Lower lobe of right lung (tissue), 2 donors: ENCODE data around the gene SOCS6. TPM values are rescaled to one million over a fixed set of nuclear protein-coding genes. Genes with fewer than 3 reads are reported as not detected.

Experiments used
- ATAC-seq, 2 donors: fragments of 200-7000 bp; cut with Tn5 transposase; one replicate each; pipeline ENCODE4 v1.9.1; 2020 to 2022; ENCODE audit warnings: mild to moderate bottlenecking in 2 of 2, moderate library complexity in 2 of 2
- DNase-seq: peaks from one replicate; pipeline ENCODE4 v3.0.0-alpha.2; 2020
- H3K27ac ChIP-seq: fragments of 200-600 bp; one replicate; pipeline ENCODE4 v1.8.0; 2022
- H3K27me3 ChIP-seq: fragments of 200-600 bp; one replicate; pipeline ENCODE4 v1.8.0; 2022; ENCODE audit warnings: low read depth
- H3K36me3 ChIP-seq: fragments of 200-600 bp; one replicate; pipeline ENCODE4 v1.8.0; 2022; ENCODE audit warnings: mild to moderate bottlenecking
- H3K4me1 ChIP-seq: fragments of 200-600 bp; one replicate; pipeline ENCODE4 v1.8.0; 2022
- H3K4me3 ChIP-seq: fragments of 200-600 bp; one replicate; pipeline ENCODE4 v1.8.0; 2022; ENCODE audit warnings: mild to moderate bottlenecking
- H3K9me3 ChIP-seq: fragments of 200-600 bp; one replicate; pipeline ENCODE4 v1.8.0; 2022
- intact Hi-C: fragments of 100-400 bp; cut with DNase I; formaldehyde crosslinking; loops from one replicate; pipeline ENCODE4 v1.11.0; 2022
- total RNA-seq: library from RNA; stranded (reverse); fragmentation: NEBNext Ultra II Directional; extraction: Animal tissue kit (Norgen Biotek cat#: 25700); gene quantifications from one replicate; pipeline ENCODE4 v1.2.1, GENCODE V29; 2021
- TF ChIP-seq, protein P1 (sequence below): fragments of 200-600 bp; IDR thresholded peaks from one replicate; pipeline ENCODE4 v1.8.0; 2022; ENCODE audit warnings: antibody characterized with exemption, mild to moderate bottlenecking
- donor health status: DM: no; HTN: yes; CAD: no; lungs with severe emphysema.

Gene SOCS6
- total RNA-seq, 1 donor from 2014 or later: 24.8 TPM

DNA sequence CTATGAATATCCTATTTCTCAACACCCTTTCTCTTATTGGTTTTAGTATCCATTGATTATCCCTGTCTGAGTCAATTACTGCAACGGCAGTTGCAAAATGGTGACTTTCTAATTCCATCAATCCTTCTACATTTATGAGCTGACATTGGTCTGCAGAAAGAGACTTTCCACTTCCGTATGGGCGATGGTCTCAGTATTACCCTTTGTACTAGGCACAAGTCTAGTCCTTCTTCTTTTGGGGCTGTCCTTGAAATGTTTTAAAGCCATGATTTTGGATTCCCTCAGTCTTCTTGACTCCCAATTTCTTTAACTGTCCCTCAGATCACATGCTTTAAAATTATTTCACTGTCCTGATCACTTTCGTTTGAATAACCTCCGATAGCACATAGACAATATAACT is 32.7 kb upstream of the SOCS6 start:
- Histone ChIP-seq H3K4me3 (no peak overlapping the region), H3K27me3 (no peaks in the 10 kb centered on the region), H3K27ac (no peak overlapping the region), H3K9me3 (no peaks in the 10 kb centered on the region), H3K4me1 (no peaks in the 10 kb centered on the region), H3K36me3 (no peaks in the 10 kb centered on the region)
- ATAC-seq: no peak
- TF ChIP-seq, protein P1, sequence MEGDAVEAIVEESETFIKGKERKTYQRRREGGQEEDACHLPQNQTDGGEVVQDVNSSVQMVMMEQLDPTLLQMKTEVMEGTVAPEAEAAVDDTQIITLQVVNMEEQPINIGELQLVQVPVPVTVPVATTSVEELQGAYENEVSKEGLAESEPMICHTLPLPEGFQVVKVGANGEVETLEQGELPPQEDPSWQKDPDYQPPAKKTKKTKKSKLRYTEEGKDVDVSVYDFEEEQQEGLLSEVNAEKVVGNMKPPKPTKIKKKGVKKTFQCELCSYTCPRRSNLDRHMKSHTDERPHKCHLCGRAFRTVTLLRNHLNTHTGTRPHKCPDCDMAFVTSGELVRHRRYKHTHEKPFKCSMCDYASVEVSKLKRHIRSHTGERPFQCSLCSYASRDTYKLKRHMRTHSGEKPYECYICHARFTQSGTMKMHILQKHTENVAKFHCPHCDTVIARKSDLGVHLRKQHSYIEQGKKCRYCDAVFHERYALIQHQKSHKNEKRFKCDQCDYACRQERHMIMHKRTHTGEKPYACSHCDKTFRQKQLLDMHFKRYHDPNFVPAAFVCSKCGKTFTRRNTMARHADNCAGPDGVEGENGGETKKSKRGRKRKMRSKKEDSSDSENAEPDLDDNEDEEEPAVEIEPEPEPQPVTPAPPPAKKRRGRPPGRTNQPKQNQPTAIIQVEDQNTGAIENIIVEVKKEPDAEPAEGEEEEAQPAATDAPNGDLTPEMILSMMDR: no peak
- intact Hi-C loops: no loop called here
- no peak for DNase-seq

DNA sequence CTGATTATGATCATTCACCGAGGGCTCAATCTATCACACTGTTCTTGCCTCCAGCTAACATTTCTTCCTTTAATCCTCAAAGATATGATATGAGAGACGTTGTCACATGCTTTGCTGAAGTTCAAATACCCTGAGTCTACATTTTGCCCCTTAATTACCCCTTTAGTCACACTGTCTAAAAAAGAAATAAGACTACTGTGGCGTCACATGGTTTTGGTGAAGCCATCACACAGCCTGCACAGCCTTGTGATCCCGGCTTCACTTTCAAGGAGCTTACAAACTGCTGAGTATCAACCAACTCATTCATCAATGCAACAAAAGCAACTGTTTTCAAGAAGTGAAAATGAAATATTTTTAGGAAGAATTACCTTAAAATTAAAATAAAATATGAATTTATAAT is 31.9 kb upstream of the SOCS6 start:
- ATAC-seq (no peak), DNase-seq (no peak)
- no peaks in the 10 kb centered on the region for H3K9me3 ChIP-seq
- H3K4me3 ChIP-seq: no peak overlapping the region
- no peaks in the 10 kb centered on the region for H3K4me1 ChIP-seq
- H3K27me3 ChIP-seq: no peaks in the 10 kb centered on the region
- TF ChIP-seq, protein P1: no peak
- intact Hi-C loops: no loop called here
- no peak overlapping the region for H3K27ac ChIP-seq
- no peaks in the 10 kb centered on the region for H3K36me3 ChIP-seq

DNA sequence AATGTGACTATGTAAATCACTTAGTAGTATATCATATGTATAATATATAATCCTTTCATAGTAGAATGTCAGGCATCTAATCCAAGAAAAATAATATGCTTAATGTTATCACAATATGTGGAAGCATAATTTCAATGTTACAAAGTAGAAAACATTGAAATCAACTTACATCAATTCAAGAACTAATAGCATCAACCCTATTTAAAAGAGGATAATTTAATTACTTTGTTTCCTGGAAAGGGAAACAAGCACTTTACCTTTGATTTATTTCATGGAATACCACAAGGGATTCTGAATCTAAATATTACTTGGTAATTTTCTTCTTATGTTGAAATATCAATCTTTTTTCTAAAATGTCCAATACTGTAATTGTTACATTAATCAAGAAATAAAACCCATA is 30.6 kb upstream of the SOCS6 start:
- no peak for DNase-seq
- Histone ChIP-seq H3K4me1 (no peaks in the 10 kb centered on the region), H3K36me3 (no peaks in the 10 kb centered on the region), H3K27ac (no peak overlapping the region), H3K27me3 (no peaks in the 10 kb centered on the region), H3K9me3 (no peaks in the 10 kb centered on the region), H3K4me3 (no peak overlapping the region)
- ATAC-seq: no peak
- TF ChIP-seq, protein P1: no peak
- intact Hi-C loops: no loop called here

DNA sequence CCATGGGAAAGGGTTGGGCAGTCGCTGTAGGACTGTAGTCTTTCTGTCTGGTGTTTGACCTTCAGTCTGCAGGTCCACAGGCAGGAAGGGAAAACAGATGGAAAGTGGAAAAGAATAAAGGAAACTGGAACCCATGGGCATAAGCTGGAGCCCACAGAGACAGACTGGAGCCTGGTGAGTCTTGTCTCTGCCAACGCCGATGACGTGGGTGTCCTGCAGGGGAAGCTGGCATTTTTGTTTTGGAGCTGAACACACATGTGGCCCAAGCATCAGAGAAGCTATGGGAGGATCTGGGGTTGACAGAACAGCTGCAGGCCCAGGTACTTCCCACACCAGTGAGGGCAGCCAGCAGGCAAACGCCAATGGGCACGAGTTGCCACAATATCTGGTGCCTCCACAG is 28.2 kb upstream of the SOCS6 start:
- Histone ChIP-seq H3K4me3 (no peak overlapping the region), H3K27me3 (no peaks in the 10 kb centered on the region), H3K4me1 (no peaks in the 10 kb centered on the region), H3K36me3 (no peaks in the 10 kb centered on the region), H3K9me3 (no peaks in the 10 kb centered on the region), H3K27ac (no peak overlapping the region)
- TF ChIP-seq, protein P1: no peak
- no peak for ATAC-seq
- intact Hi-C loops: no loop called here
- no peak for DNase-seq

DNA sequence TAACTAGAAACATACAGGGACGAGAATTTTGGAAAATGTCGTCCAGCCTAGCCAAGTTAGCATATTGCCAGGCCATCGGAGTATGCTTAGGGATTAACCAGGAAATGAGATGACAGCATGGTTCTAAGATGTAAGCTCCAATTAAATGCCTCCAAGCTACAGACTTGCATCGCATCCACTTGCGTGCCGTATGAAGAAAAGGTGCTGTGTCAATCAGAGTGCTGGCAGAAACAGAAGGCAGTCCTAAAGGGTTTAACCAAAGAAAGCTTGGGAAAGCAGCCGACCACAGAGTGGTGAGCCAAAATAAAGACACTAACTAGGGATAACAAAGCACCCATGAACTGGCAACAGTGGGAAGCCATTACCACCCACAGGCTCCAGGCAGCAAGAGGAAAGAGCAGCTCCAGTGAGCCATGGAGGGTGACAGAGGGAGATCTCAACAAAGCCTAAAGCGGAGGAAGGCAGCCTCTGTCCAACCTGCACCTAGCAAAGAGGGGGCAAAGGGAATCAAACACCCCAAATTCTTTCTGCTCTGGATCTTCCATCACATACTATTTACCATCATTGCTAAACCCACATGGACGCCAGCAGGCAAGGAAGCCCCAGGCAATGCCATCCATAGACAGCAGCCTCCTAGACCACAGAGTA is 27.6 kb upstream of the SOCS6 start:
- Histone ChIP-seq H3K27ac (no peak overlapping the region), H3K4me1 (no peaks in the 10 kb centered on the region), H3K4me3 (no peak overlapping the region), H3K9me3 (no peaks in the 10 kb centered on the region), H3K36me3 (no peaks in the 10 kb centered on the region), H3K27me3 (no peaks in the 10 kb centered on the region)
- TF ChIP-seq, protein P1: no peak
- DNase-seq (no peak), ATAC-seq (no peak)
- intact Hi-C loops: no loop called here
